ENCODE results near the gene CCDC30.

DNA sequence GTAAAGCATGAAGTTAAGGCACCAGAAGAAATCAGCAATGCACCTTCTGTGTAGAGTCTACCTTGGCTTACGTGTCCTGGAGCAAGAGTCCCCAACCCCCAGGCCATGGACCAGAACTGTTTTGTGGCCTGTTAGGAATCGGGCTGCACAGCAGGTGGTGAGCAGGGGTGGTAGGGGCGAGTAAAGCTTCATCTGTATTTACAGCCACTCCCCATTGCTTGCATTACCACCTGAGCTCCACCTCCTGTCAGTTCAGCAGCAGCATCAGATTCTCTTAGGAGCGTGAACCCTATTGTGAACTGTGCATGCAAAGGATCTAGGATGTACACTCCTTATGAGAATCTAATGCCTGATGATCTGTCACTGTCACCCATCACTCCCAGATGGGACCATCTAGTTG is 28.7 kb upstream of the CCDC30 start:
- TF ChIP-seq CTCF (IDR thresholded peaks at IDR 0.05) (no peak), EZH2 (IDR thresholded peaks at IDR 0.05) (no peak)

All from neural progenitor cell (in vitro differentiated cells).